LNCAP (cell line): Measurements from ENCODE around the gene KSR1.

Source experiments
- TF ChIP-seq, protein P1 (sequence below): fragments of 450-650 bp; IDR thresholded peaks from 2 replicates; pipeline ENCODE4 v1.5.1; 2017; ENCODE audit warnings: mild to moderate bottlenecking

Gene KSR1

GRCh38 chr17:27486741-27487140, 30.5 kb downstream of the KSR1 start:
- TF ChIP-seq, protein P1, sequence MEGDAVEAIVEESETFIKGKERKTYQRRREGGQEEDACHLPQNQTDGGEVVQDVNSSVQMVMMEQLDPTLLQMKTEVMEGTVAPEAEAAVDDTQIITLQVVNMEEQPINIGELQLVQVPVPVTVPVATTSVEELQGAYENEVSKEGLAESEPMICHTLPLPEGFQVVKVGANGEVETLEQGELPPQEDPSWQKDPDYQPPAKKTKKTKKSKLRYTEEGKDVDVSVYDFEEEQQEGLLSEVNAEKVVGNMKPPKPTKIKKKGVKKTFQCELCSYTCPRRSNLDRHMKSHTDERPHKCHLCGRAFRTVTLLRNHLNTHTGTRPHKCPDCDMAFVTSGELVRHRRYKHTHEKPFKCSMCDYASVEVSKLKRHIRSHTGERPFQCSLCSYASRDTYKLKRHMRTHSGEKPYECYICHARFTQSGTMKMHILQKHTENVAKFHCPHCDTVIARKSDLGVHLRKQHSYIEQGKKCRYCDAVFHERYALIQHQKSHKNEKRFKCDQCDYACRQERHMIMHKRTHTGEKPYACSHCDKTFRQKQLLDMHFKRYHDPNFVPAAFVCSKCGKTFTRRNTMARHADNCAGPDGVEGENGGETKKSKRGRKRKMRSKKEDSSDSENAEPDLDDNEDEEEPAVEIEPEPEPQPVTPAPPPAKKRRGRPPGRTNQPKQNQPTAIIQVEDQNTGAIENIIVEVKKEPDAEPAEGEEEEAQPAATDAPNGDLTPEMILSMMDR = no peak

GRCh38 chr17:27488231-27488630, 32.0 kb downstream of the KSR1 start:
- TF ChIP-seq, protein P1 = no peak

GRCh38 chr17:27489045-27489715, 32.9 kb downstream of the KSR1 start:
- TF ChIP-seq, protein P1 = no peak

DNA sequence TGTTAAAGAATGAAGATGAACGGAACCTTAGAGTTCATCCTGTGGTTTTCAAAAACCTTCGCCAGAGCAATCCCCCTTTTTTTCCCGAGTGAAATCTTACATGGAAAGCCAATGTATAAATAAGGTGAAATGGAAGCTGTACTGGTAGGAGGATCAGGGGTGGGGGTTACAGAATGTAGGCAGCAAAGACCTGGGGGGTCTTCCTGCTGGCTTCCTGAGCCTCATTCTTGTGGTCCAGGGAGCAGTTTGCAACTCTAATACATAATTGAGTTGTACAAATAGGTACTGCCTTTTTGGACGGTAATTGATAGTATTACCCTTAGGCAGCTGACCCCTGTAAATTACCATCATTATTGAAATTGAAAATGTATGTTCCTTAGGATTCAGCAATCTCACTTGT, 34.1 kb downstream of the KSR1 start:
- TF ChIP-seq, protein P1 = no peak

DNA sequence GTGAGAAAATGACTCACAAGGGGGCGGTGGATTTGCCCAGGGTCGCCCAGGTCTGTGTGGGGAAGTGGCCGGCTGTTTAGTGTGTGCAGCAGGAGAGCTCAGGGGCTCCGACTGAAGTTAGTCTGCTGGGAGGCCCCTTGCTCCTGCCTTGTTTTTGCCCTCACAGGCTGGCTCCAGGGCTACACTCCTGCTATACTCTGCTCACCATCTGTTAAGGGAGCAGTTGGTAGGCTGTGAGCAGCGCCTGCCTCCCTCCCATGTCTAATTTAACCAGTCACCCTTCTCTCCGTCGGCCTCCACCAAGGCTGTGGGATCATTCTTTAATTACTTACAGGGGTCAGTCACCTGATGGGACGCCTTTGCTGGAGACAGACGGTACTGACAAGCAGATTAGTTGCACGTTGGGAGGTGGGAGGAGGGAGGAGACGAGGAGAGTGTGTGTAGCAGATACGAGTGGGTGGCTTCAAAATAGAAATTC, 35.5 kb downstream of the KSR1 start:
- TF ChIP-seq, protein P1 = no peak

- TF ChIP-seq, protein P1 = no peak
These were observed 36.2 kb downstream of the KSR1 start for GRCh38 chr17:27492470-27492869.

- TF ChIP-seq, protein P1 = no peak
These were observed 36.8 kb downstream of the KSR1 start for GRCh38 chr17:27493088-27493487.
